H9 (cell line): ENCODE results near the gene XPO1. TPM values are rescaled to one million over a fixed set of nuclear protein-coding genes. Genes with fewer than 3 reads are reported as not detected.

ENCODE experiments used
- DNase-seq: peaks from one replicate; pipeline ENCODE4 v3.0.0-alpha.2; 2017
- H2AFZ ChIP-seq: one replicate; pipeline ENCODE4 v1.6.1; 2013; ENCODE audit warnings: mild to moderate bottlenecking, low read length, control low read depth, moderate library complexity
- H2AK5ac ChIP-seq: 2 replicates; pipeline ENCODE4 v1.6.1; 2013; ENCODE audit warnings: low read length, control low read depth, mixed read lengths; ENCODE audit not compliant: insufficient read length
- H2BK120ac ChIP-seq: one replicate; pipeline ENCODE4 v1.6.1; 2013; ENCODE audit warnings: low read depth, mild to moderate bottlenecking, low read length, control low read depth, inconsistent platforms; ENCODE audit not compliant: poor library complexity, severe bottlenecking
- H2BK12ac ChIP-seq: 2 replicates; pipeline ENCODE4 v1.6.1; 2013; ENCODE audit warnings: low read length, control low read depth, mixed read lengths, low read depth; ENCODE audit not compliant: insufficient read length
- H2BK15ac ChIP-seq: 2 replicates; pipeline ENCODE4 v1.6.1; 2013; ENCODE audit warnings: low read depth, low read length, control low read depth
- H2BK20ac ChIP-seq: one replicate; pipeline ENCODE4 v1.6.1; 2013; ENCODE audit warnings: low read depth, mild to moderate bottlenecking, low read length, control low read depth, inconsistent platforms; ENCODE audit not compliant: poor library complexity, severe bottlenecking
- H2BK5ac ChIP-seq: 2 replicates; pipeline ENCODE4 v1.6.1; 2013; ENCODE audit warnings: low read length, control low read depth, mixed read lengths; ENCODE audit not compliant: insufficient read length
- H3K14ac ChIP-seq: 2 replicates; pipeline ENCODE4 v1.6.1; 2013; ENCODE audit warnings: low read length, control low read depth; ENCODE audit not compliant: insufficient read depth
- H3K18ac ChIP-seq: 2 replicates; pipeline ENCODE4 v1.6.1; 2013; ENCODE audit warnings: low read depth, mild to moderate bottlenecking, mixed read lengths, low read length, control low read depth; ENCODE audit not compliant: insufficient read length
- H3K23ac ChIP-seq: 2 replicates; pipeline ENCODE4 v1.6.1; 2013; ENCODE audit warnings: low read length, control low read depth, mixed read lengths, low read depth; ENCODE audit not compliant: insufficient read length
- H3K23me2 ChIP-seq: 2 replicates; pipeline ENCODE4 v1.6.1; 2013; ENCODE audit warnings: low read depth, mild to moderate bottlenecking, mixed read lengths, low read length, control low read depth; ENCODE audit not compliant: insufficient read length, poor library complexity, severe bottlenecking
- H3K27ac ChIP-seq: 2 replicates; pipeline ENCODE4 v1.5.1; 2013; ENCODE audit warnings: low read length, control low read depth, mixed read lengths, low read depth; ENCODE audit not compliant: insufficient read length
- H3K27me3 ChIP-seq: 2 replicates; pipeline ENCODE4 v1.6.1; 2013; ENCODE audit warnings: low read length, control low read depth, inconsistent platforms; ENCODE audit not compliant: insufficient read depth
- H3K4ac ChIP-seq: 2 replicates; pipeline ENCODE4 v1.6.1; 2013; ENCODE audit warnings: low read depth, mild to moderate bottlenecking, control low read depth, inconsistent platforms, low read length, moderate library complexity
- H3K4me1 ChIP-seq: 2 replicates; pipeline ENCODE4 v1.6.1; 2013; ENCODE audit warnings: low read length, control low read depth, inconsistent platforms; ENCODE audit not compliant: insufficient read depth
- H3K4me2 ChIP-seq: 2 replicates; pipeline ENCODE4 v1.6.1; 2013; ENCODE audit warnings: low read length, control low read depth, mixed read lengths; ENCODE audit not compliant: insufficient read length, insufficient read depth
- H3K56ac ChIP-seq: 2 replicates; pipeline ENCODE4 v1.6.1; 2013; ENCODE audit warnings: low read depth, mild to moderate bottlenecking, mixed read lengths, low read length, control low read depth; ENCODE audit not compliant: insufficient read length
- H3K79me1 ChIP-seq: 2 replicates; pipeline ENCODE4 v1.6.1; 2013; ENCODE audit warnings: low read depth, mild to moderate bottlenecking, moderate library complexity, low read length, control low read depth, inconsistent platforms; ENCODE audit not compliant: insufficient read depth, poor library complexity, severe bottlenecking
- H3K79me2 ChIP-seq: 2 replicates; pipeline ENCODE4 v1.6.1; 2013; ENCODE audit warnings: low read length, control low read depth, inconsistent platforms; ENCODE audit not compliant: insufficient read depth
- H3K9ac ChIP-seq: 2 replicates; pipeline ENCODE4 v1.6.1; 2013; ENCODE audit warnings: low read length, control low read depth, mixed read lengths; ENCODE audit not compliant: insufficient read length; ENCODE audit errors: extremely low read depth
- H3K9me3 ChIP-seq: one replicate; pipeline ENCODE4 v1.6.1; 2013; ENCODE audit warnings: low read depth, low read length, inconsistent platforms; ENCODE audit not compliant: control insufficient read depth
- H3T11ph ChIP-seq: one replicate; pipeline ENCODE4 v1.6.1; 2013; ENCODE audit warnings: mild to moderate bottlenecking, low read length, control low read depth, inconsistent platforms
- H4K20me1 ChIP-seq: one replicate; pipeline ENCODE4 v1.6.1; 2013; ENCODE audit not compliant: control insufficient read depth, insufficient read length, insufficient read depth
- H4K5ac ChIP-seq: 2 replicates; pipeline ENCODE4 v1.6.1; 2013; ENCODE audit warnings: low read depth, mild to moderate bottlenecking, mixed read lengths, low read length, control low read depth; ENCODE audit not compliant: insufficient read length
- H4K8ac ChIP-seq: replicated peaks from 2 replicates; pipeline ENCODE4 v1.6.1; 2013; ENCODE audit warnings: low read length, control low read depth, mixed read lengths, low read depth; ENCODE audit not compliant: insufficient read length
- H4K91ac ChIP-seq: 2 replicates; pipeline ENCODE4 v1.6.1; 2013; ENCODE audit warnings: low read depth, mild to moderate bottlenecking, moderate library complexity, mixed read lengths, low read length, control low read depth; ENCODE audit not compliant: insufficient read length
- H3K27ac Mint-ChIP-seq, 3 experiments: 2 replicates in 2 of 3; 3 replicates in 1 of 3; pipeline ENCODE4 v1.8.0; 2020 to 2021; ENCODE audit warnings: mixed read lengths in 3 of 3, mild to moderate bottlenecking in 1 of 3, moderate library complexity in 1 of 3
- H3K27me3 Mint-ChIP-seq: 2 replicates; pipeline ENCODE4 v1.8.0; 2021; ENCODE audit warnings: low read depth, mild to moderate bottlenecking, moderate library complexity, mixed read lengths
- H3K36me3 Mint-ChIP-seq, 3 experiments: 2 replicates in 2 of 3; 3 replicates in 1 of 3; pipeline ENCODE4 v1.8.0; 2020 to 2021; ENCODE audit warnings: low read depth in 3 of 3, mixed read lengths in 3 of 3; ENCODE audit not compliant: insufficient read depth in 1 of 3
- H3K4me1 Mint-ChIP-seq, 2 experiments: 2 replicates each; pipeline ENCODE4 v1.8.0; 2020; ENCODE audit warnings: mixed read lengths in 2 of 2
- H3K4me3 Mint-ChIP-seq, 2 experiments: 2 replicates in 1 of 2; 3 replicates in 1 of 2; pipeline ENCODE4 v1.8.0; 2020 to 2021; ENCODE audit warnings: mild to moderate bottlenecking in 2 of 2, mixed read lengths in 2 of 2, moderate library complexity in 1 of 2
- H3K9me3 Mint-ChIP-seq, 2 experiments: 2 replicates in 1 of 2; 3 replicates in 1 of 2; pipeline ENCODE4 v1.8.0; 2020; ENCODE audit warnings: mild to moderate bottlenecking in 2 of 2, mixed read lengths in 2 of 2, moderate library complexity in 1 of 2
- CTCF ChIP-seq: fragments of 200-600 bp; sonication (generic); conservative IDR thresholded peaks from 3 replicates; pipeline ENCODE4 v1.8.0; 2021; ENCODE audit warnings: antibody characterized with exemption, mild to moderate bottlenecking
- WGBS: extraction: QIAGEN DNeasy Blood & Tissue Kit; methylation state at CpG from one replicate; pipeline ENCODE4 v1.1.7; 2013; ENCODE audit warnings: missing lambda C conversion rate, low lambda C conversion rate, mixed read lengths; ENCODE audit not compliant: insufficient read length; ENCODE audit errors: extremely low coverage; 5-methylcytosine and 5-hydroxymethylcytosine counted together
- total RNA-seq: library from RNA; stranded (reverse); gene quantifications from 2 replicates; pipeline ENCODE4 v1.2.1, GENCODE V29; 2021

Gene XPO1
- total RNA-seq, 1 experiment from 2014 or later = 320 TPM

- Histone ChIP-seq H3K23me2 (peaks cover 4% of the 10 kb centered on the region), H3K4ac (no peak overlapping the region), H2AK5ac (no peak overlapping the region), H2BK5ac (peak overlapping the region; percentile 1), H3K79me1 (no peaks in the 10 kb centered on the region), H3K9ac (peak overlapping the region; percentile 72), H3K56ac (no peak overlapping the region), H4K20me1 (no peaks in the 10 kb centered on the region), H3K18ac (peak overlapping the region; percentile 68), H3T11ph (peak overlapping the region; percentile 37), H2BK15ac (no peak overlapping the region), H4K91ac (no peak overlapping the region), H3K79me2 (peaks cover 25% of the 10 kb centered on the region), H3K27me3 (no peaks in the 10 kb centered on the region), H4K8ac (no peak overlapping the region), H2AFZ (no peak overlapping the region), H3K4me1 (no peaks in the 10 kb centered on the region), H3K27ac (peak overlapping the region; percentile 91), H2BK20ac (no peak overlapping the region), H2BK120ac (peak overlapping the region; percentile 25), H3K4me2 (peak overlapping the region; percentile 67), H2BK12ac (no peak overlapping the region), H3K9me3 (no peaks in the 10 kb centered on the region), H3K14ac (0 out of 2 replicates have a peak overlapping the region, but pooled peaks have one; percentile 77), H4K5ac (peak overlapping the region; percentile 11), H3K23ac (no peak overlapping the region)
- Mint-ChIP-seq H3K4me1 (peaks cover 17 to 25% of the 10 kb centered on the region in 2 experiments), H3K4me3 (peak overlapping the region; percentile 93 to 98), H3K27ac (peak overlapping the region; percentile 97 to 100 (median 100)), H3K9me3 (peaks cover 8 to 11% of the 10 kb centered on the region in 2 experiments), H3K36me3 (peaks cover 18 to 27% (median 24%) of the 10 kb centered on the region in 3 experiments), H3K27me3 (peaks cover 4% of the 10 kb centered on the region)
- DNase-seq = peak; percentile 49
- no CpG with 5 or more reads among the region's 19 CpGs for WGBS
- TF ChIP-seq CTCF = no peak
Measured at GRCh38 chr2:61538920-61539520, 864 bp upstream of the XPO1 start.
